Suprapubic skin (tissue), 4 donors: Measurements from ENCODE around the gene GNLY.

Experiments used
- EP300 ChIP-seq: sonication (generic); formaldehyde crosslinking; IDR thresholded peaks from one replicate; pipeline ENCODE4 v1.6.1; 2017; ENCODE audit warnings: antibody characterized with exemption
- POLR2A ChIP-seq, 2 donors: fragments of 450-650 bp; IDR thresholded peaks; one replicate each; pipeline ENCODE4 v1.6.1; 2017; ENCODE audit warnings: antibody characterized with exemption in 2 of 2, mild to moderate bottlenecking in 2 of 2, moderate library complexity in 2 of 2
- POLR2AphosphoS5 ChIP-seq, 3 donors: sonication (generic); formaldehyde crosslinking; IDR thresholded peaks; one replicate each; pipeline ENCODE4 v1.6.1; 2017; ENCODE audit warnings: antibody characterized with exemption in 3 of 3
- TF ChIP-seq, protein P1 (sequence below), 2 donors: fragments of 200-600 bp in 1 of 2; fragments of 450-650 bp in 1 of 2; sonication (generic) in 1 of 2; IDR thresholded peaks; one replicate each; pipeline ENCODE4 v1.5.1; 2016 to 2019; ENCODE audit warnings: antibody characterized with exemption in 2 of 2, mild to moderate bottlenecking in 1 of 2, moderate library complexity in 1 of 2

DNA sequence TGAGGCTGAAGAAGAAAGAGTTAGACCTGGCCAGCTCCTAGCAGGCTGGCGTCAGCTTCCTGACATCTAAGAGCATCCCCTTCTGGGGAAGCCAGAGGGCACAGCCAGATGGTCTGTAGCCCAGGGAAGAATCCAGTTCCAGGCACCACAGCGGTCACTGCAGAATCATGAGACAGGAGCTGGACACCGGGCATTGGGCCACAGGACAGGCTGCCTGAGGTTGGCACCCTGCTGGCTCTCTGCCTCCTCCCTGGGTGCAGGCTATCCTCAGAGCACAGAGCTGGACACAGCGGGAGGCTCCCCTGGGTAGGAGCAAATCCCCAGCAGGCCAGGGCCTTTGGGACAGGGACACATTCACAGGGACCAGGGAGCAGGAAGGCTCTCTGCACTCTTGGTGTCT lies 39.9 kb downstream of the GNLY start:
- TF ChIP-seq, protein P1, sequence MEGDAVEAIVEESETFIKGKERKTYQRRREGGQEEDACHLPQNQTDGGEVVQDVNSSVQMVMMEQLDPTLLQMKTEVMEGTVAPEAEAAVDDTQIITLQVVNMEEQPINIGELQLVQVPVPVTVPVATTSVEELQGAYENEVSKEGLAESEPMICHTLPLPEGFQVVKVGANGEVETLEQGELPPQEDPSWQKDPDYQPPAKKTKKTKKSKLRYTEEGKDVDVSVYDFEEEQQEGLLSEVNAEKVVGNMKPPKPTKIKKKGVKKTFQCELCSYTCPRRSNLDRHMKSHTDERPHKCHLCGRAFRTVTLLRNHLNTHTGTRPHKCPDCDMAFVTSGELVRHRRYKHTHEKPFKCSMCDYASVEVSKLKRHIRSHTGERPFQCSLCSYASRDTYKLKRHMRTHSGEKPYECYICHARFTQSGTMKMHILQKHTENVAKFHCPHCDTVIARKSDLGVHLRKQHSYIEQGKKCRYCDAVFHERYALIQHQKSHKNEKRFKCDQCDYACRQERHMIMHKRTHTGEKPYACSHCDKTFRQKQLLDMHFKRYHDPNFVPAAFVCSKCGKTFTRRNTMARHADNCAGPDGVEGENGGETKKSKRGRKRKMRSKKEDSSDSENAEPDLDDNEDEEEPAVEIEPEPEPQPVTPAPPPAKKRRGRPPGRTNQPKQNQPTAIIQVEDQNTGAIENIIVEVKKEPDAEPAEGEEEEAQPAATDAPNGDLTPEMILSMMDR (IDR thresholded peaks at IDR 0.05): no peak
- TF ChIP-seq POLR2AphosphoS5 (IDR thresholded peaks at IDR 0.05) (no peak), POLR2A (IDR thresholded peaks at IDR 0.05) (no peak), EP300 (no peak)
